NB4 (cell line): ENCODE results near the gene CCDC85C.

Experiments used
- MAX ChIP-seq: IDR thresholded peaks from 2 replicates; pipeline ENCODE4 v1.6.1; 2011; ENCODE audit warnings: low read depth, low read length
- TF ChIP-seq, protein P1 (sequence below): IDR thresholded peaks from one replicate; pipeline ENCODE4 v1.5.1; 2012; ENCODE audit warnings: low read depth, low read length

DNA sequence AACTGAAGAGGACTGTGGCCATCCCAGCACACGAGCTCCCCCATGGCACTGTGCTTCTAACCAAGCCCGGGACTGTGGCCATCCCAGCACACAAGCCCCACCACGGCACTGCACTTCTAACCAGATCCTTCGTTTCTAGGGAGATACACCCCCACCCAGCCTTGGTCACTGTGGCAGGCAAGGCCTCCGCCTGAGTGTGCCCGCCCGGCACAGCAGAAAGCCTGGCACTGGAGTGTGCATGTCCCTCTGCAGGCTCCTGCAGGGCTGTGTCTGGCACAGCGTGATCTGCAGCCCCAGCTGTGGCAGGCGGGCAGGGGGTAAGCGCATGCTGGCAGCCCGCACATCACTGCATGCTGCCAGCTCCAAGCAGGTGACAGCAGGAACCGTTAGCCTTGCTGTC lies 49.8 kb downstream of the CCDC85C start:
- TF ChIP-seq, protein P1, sequence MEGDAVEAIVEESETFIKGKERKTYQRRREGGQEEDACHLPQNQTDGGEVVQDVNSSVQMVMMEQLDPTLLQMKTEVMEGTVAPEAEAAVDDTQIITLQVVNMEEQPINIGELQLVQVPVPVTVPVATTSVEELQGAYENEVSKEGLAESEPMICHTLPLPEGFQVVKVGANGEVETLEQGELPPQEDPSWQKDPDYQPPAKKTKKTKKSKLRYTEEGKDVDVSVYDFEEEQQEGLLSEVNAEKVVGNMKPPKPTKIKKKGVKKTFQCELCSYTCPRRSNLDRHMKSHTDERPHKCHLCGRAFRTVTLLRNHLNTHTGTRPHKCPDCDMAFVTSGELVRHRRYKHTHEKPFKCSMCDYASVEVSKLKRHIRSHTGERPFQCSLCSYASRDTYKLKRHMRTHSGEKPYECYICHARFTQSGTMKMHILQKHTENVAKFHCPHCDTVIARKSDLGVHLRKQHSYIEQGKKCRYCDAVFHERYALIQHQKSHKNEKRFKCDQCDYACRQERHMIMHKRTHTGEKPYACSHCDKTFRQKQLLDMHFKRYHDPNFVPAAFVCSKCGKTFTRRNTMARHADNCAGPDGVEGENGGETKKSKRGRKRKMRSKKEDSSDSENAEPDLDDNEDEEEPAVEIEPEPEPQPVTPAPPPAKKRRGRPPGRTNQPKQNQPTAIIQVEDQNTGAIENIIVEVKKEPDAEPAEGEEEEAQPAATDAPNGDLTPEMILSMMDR: no peak
- TF ChIP-seq MAX: no peak
